Measurements from ENCODE around the gene IQSEC3.

IQSEC3 gene

DNA sequence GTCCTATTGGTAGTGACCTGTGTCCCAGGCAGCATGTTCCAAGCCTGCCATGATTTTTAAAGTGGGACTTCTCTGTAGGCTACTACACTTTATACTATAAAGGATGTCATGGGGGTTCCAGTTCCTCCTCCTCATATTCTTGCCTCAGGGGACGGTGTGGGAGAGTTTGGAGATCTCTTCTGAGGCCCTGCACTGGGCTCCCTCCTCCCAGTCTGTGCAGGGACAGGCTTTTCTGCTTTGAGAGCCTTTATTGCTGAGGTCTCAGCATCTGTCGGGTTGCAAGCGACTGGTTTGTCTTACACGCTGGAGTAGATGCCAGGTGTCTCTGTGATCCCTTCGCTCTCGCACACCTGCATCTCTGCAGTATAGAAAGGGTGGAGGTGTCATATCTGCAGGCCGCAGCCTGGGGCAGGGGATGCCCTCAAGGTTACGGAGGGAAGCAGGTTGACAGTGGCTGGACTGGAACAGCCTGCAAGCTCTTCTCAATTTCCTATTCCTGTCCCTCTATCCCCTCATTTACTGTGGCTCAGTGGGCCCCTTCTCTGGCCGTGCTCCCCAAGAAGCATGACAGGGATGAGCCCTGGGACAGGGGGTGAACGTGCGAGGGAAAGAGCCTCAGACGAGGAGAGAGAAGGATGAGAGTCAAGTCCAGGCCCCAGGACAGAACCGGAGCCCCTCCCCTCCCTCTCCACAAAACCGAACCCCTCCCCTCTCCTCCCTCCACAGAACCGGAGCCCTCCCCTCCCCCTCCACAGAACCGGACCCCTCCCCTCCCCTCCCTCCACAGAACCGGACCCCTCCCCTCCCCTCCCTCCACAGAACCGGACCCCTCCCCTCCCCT, 96.1 kb downstream of the IQSEC3 start:
- TF ChIP-seq, protein P1, sequence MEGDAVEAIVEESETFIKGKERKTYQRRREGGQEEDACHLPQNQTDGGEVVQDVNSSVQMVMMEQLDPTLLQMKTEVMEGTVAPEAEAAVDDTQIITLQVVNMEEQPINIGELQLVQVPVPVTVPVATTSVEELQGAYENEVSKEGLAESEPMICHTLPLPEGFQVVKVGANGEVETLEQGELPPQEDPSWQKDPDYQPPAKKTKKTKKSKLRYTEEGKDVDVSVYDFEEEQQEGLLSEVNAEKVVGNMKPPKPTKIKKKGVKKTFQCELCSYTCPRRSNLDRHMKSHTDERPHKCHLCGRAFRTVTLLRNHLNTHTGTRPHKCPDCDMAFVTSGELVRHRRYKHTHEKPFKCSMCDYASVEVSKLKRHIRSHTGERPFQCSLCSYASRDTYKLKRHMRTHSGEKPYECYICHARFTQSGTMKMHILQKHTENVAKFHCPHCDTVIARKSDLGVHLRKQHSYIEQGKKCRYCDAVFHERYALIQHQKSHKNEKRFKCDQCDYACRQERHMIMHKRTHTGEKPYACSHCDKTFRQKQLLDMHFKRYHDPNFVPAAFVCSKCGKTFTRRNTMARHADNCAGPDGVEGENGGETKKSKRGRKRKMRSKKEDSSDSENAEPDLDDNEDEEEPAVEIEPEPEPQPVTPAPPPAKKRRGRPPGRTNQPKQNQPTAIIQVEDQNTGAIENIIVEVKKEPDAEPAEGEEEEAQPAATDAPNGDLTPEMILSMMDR (IDR thresholded peaks at IDR 0.05; ENCODE audit: low read depth, low read length), result no peak

DNA sequence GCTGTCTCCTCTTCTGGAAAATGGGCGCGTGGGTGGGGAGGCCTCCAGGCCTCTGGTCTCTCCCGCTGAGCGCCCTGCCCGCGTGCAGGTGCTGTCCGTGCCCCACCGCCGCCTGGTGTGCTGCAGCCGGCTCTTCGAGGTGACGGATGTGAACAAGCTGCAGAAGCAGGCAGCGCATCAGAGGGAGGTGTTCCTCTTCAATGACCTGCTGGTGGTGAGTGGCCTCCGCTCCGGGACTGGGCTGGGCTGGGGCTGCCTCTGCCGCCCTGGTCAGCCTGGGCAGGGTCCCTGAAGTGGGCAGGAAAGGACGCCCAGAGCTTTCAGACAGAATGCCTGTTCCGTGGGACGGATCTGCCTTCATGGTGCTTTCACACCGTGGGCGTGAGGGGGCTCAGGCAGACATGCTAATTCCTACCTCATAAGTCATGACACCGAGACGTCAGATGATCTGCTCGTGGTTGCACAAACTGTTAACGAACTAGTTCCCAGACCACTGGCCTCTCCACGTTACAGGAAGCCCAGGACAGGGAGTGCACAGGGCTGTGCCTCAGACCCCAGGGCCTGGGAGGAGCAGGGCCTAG, 96.9 kb downstream of the IQSEC3 start:
- TF ChIP-seq, protein P1 (IDR thresholded peaks at IDR 0.05; ENCODE audit: low read depth, low read length), result no peak
- H3K4me3 ChIP-seq (ENCODE audit: low read depth, low read length), result no peak overlapping the region

More for the DNA sequence above, 96.1 kb downstream of the IQSEC3 start:
- H3K4me3 ChIP-seq (ENCODE audit: low read depth, low read length), result no peak overlapping the region

DNA sequence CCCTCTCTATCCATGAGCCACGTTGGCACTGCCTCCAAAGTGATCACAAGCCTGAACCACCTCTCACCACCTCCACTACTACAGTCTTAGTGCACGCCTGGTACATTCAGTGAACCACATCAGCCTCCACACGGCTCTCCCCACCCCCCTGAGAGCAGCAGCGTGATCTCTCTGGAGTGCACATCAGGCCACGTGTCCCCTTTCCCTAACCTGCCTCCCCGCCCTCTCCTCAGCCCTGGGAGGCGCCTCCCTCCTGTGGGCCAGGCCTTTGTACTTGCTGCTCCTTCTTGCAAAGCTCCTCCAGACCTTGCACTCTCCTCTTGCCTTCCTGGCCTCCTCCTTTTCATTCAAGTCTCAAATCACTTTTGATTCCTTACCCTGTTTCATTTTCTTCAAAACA, 97.6 kb downstream of the IQSEC3 start:
- no peak overlapping the region for H3K4me3 ChIP-seq (ENCODE audit: low read depth, low read length)
- TF ChIP-seq, protein P1 (IDR thresholded peaks at IDR 0.05; ENCODE audit: low read depth, low read length), result no peak

DNA sequence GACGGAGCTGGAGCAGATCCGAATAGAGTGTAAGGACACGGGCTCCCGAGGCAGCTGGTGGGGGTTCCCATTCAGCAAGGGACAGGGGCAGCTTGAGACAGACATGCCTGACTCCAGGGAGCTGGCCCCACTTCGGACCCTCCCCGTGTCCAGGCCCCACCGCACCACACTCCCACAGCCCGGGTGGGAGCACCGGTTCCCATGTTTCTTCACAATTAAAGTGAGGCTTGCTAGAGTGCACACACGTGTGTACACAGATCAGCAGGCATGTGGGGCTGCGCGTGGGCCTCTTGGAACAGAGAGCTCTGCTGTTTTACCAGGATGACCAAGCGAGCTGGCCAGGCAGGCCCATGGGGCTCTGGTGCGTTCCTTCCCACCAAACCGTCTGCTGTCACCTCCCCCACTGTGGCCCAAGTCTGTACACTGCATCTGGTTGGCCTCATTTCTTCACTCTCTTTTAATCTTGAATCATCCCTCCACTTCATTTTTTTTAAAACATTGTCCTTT, 99.3 kb downstream of the IQSEC3 start:
- TF ChIP-seq, protein P1 (IDR thresholded peaks at IDR 0.05; ENCODE audit: low read depth, low read length), result no peak
- no peak overlapping the region for H3K4me3 ChIP-seq (ENCODE audit: low read depth, low read length)

DNA sequence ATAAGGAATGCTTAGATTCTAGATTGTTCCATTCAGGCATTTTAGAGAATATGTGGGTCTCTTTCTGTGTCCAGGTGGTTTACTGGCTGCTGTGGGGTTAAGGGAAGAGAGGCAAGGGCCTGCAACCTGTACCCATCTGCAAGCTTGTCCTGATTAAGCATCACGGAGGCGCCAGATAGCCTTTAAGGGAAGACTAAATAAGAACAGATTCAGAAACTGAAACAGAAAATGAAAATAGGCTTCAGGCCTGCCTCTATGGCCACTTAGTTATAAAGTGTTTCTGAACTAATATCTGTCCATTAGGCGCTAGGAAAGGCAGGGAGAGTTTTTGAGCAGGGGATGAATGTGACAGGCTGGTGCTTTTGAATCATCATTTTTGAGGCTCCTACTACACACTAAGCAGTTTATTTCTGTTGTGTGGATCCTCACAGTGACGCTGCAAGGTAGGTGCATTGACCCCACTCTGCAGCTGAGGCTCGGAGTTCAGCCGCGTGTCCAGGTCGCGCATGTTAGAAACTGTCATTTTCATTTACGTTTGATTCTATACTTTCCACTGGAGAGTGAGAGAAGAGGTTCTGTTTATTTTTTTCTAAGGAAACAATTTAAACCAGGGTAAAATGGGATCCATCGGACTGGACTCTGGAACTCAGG, 100.0 kb downstream of the IQSEC3 start:
- H3K4me3 ChIP-seq (ENCODE audit: low read depth, low read length), result no peak overlapping the region
- TF ChIP-seq, protein P1 (IDR thresholded peaks at IDR 0.05; ENCODE audit: low read depth, low read length), result no peak

DNA sequence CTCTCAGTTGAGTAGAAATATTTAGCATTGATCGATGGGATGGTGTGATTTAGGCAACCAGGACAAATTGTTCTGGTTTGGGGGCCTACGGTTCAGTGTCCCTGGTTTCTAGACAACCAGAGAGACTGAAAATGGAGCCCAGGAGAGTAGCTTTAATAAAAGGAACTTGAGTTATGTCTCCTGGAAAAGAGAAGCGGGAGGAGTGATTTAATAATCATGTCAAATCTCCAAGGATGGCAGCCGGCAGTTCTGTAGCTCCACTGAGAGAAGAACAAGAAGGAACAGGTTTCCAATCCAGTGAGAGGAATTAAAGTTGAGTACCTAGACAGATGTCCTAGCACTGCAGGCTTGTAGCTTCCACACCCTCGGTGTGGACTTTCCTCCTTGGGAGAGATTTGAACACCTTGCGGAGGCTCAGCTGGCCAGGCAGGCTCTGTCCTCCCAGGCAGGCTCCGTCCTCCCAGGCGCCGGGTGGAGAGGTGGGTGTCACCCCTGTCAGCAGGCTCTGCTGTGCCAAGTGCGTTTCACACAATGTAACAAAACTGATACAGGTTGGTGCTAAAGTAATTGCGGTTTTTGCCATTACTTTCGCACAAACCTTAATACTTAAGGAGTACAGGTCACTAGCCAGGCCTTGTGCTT, 101.5 kb downstream of the IQSEC3 start:
- TF ChIP-seq, protein P1 (IDR thresholded peaks at IDR 0.05; ENCODE audit: low read depth, low read length), result no peak
- no peak overlapping the region for H3K4me3 ChIP-seq (ENCODE audit: low read depth, low read length)

Measured in WI38 (cell line).